HG02623 (cell line): ENCODE results near the gene NTRK3.
A peak's percentile ranks its signal among the peaks of the same experiment; 100 is the strongest.

ENCODE experiments used
- ATAC-seq: cut with Tn5 transposase; IDR thresholded peaks from one replicate; pipeline ENCODE4 v1.9.1; 2021; ENCODE audit warnings: moderate library complexity; ENCODE audit not compliant: unreplicated experiment

Gene NTRK3

GRCh38 chr15:88258093-88258641 lies 1.6 kb upstream of the NTRK3 start:
- no peak for ATAC-seq

GRCh38 chr15:88257311-88258092 lies 963 bp upstream of the NTRK3 start:
- no peak for ATAC-seq

DNA sequence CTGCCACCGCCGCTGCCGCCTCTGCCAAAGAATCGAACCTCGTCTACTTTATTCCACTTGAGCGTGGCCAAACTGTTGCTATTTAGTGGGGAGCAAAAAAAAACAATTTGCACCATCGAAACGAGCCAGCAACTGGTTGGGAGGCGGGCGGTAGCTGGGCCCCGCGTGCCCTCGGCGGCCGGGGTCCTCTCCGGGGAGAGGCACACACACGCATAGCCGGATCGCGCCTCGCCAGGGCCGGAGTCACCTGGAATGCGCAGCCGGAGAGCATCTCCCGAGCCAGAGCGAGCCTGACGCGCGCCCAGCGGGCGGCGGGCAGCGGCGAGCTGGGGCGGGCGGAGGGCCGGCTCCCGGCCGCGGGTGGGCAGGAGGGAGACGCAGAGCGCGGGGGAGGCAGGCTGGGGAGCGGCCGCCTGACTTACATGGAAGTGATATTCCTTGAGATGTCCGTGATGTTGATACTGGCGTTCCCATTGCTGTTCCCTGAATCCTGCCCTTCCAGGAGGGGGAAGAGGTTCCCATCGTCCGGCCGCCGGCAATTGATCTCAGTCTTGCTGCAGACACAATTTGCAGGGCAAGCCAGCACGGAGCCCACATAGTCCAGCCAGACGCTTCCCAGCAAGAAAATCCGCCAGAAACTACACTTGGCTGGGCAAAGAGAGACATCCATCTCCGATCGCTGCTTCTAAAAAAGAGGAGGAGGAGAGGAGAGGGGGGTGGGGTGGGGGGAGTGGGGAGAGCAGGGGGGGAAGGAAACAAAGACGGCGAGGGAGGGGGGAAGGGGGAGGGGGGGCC lies 858 bp downstream of the NTRK3 start:
- ATAC-seq = no peak

DNA sequence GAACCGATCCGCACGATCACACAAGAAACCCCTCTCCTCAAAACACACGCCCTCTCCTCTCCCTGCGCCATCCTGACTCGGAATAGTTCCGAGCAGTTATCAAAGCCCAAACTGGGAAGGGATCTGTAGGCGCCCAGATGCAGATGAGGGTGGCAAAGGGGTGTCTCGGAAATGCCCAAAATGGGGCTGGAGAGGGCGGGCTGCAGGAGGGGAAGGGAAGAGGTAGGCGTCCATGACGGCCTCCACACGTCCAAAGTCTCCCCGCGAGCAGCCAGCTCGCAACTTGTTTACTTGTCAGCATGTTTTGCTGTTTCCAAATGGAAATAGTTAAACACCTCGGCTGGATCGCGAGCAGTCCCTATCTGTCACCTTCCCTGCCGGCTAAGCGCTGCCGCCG lies 1.5 kb downstream of the NTRK3 start:
- no peak for ATAC-seq

- no peak for ATAC-seq
Observed at GRCh38 chr15:88252441-88252840, 4.1 kb downstream of the NTRK3 start.

DNA sequence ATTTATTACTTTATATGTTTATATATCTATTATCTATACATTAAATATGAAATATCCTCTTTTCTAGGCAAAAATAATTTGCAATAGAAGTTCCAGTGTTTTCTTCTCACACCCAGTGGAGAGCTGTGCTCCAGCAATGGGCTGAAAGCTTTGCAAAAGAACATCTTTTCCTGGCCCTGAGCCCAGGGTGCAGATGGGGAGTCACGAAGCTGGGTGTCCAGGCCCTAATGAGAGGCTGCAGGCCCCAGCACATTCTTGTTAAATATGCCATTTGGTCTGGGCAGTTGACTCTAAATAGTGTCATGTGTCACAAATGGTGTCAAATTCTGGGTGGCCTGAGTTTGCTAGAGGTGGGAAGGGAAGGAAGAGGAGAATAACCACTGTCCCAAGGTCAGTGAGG lies 5.7 kb downstream of the NTRK3 start:
- ATAC-seq = no peak

- ATAC-seq = no peak
Observed at GRCh38 chr15:88249220-88249619, 7.3 kb downstream of the NTRK3 start.

GRCh38 chr15:88247914-88248313 lies 8.6 kb downstream of the NTRK3 start:
- no peak for ATAC-seq

- ATAC-seq = peak; percentile 73
Observed at GRCh38 chr15:88246666-88247446, 9.7 kb downstream of the NTRK3 start.

- ATAC-seq = no peak
Observed at GRCh38 chr15:88246081-88246480, 10.5 kb downstream of the NTRK3 start.

- ATAC-seq = no peak
Observed at GRCh38 chr15:88243895-88244787, 12.4 kb downstream of the NTRK3 start.

- no peak for ATAC-seq
Observed at GRCh38 chr15:88242586-88243555, 13.7 kb downstream of the NTRK3 start.

- ATAC-seq = no peak
Observed at GRCh38 chr15:88241461-88241860, 15.1 kb downstream of the NTRK3 start.

DNA sequence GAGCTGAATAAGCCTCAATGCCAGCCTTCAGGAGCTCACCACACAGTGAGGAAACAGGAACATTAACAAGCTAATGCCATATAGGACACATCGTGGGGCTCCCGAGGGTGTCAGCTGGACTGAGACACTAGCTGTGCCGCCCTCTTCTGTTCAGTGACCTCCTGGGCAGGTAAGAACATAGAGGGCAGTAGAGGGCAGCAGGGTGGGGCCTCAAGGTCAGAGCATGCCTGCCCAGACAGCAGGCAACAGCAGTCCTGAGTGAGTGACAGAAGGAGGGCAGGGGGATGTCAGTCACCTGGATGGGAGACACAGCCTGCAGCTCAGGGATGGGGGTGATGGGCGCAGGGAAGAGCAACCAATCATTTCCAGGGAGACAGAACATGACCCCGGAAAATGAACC lies 15.5 kb downstream of the NTRK3 start:
- ATAC-seq = no peak

GRCh38 chr15:88239594-88239993 lies 16.9 kb downstream of the NTRK3 start:
- ATAC-seq = no peak

GRCh38 chr15:88238618-88239430 lies 17.7 kb downstream of the NTRK3 start:
- ATAC-seq = no peak

GRCh38 chr15:88234711-88235110 lies 21.8 kb downstream of the NTRK3 start:
- ATAC-seq = no peak

- no peak for ATAC-seq
Observed at GRCh38 chr15:88233921-88234320, 22.6 kb downstream of the NTRK3 start.
